ENCODE data around the gene ARHGAP40. TPM values are rescaled to one million over a fixed set of nuclear protein-coding genes. Genes with fewer than 3 reads are reported as not detected.

The ARHGAP40 gene
- total RNA-seq, 1 donor from 2014 or later, result 0.64 TPM

DNA sequence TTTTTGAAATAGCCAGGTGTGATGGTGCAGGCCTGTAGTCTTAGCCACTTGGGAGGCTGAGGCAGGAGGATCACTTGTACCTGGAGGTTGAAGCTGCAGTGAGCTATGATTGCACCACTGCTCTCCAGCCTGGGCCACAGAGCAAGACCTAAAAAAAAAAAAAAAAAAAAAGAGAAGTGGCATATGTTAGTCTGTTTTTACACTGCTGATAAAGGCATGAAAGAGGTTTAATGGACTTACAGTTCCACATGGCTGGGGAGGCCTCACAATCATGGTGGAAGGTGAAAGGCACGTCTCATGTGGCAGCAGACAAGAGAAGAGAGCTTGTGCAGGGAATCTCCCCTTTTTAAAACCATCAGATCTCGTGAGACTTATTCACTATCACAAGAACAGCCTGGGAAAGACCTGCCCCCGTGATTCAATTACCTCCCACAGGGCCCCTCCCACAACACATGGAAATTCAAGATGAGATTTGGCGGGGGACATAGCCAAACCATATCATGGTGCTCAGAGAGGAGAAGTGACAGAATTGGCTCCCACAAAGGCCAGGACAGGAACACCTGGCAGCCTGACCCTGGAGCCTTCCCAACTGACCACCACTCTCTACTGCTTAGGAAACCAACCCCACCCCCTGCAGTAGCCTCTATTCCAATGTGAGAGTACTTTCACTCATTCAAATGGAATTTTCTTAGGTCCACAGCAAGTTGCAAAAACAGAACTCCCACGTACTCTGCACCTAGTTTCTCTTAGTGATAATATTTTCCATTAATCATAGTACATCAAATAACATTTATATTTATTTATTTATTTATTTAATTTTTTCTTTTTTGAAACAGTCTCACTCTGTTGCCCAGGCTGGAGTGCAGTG, 29.8 kb downstream of the ARHGAP40 start:
- Mint-ChIP-seq H3K27me3 (ENCODE audit: unreplicated experiment) (peaks cover 1% of the 10 kb centered on the region), H3K36me3 (ENCODE audit: low read depth, unreplicated experiment) (no peaks in the 10 kb centered on the region), H3K4me1 (ENCODE audit: unreplicated experiment) (peaks cover 13% of the 10 kb centered on the region), H3K9me3 (ENCODE audit: unreplicated experiment) (no peaks in the 10 kb centered on the region), H3K27ac (ENCODE audit: unreplicated experiment) (no peak overlapping the region), H3K4me3 (ENCODE audit: unreplicated experiment) (no peak overlapping the region)
- TF ChIP-seq, protein P1, sequence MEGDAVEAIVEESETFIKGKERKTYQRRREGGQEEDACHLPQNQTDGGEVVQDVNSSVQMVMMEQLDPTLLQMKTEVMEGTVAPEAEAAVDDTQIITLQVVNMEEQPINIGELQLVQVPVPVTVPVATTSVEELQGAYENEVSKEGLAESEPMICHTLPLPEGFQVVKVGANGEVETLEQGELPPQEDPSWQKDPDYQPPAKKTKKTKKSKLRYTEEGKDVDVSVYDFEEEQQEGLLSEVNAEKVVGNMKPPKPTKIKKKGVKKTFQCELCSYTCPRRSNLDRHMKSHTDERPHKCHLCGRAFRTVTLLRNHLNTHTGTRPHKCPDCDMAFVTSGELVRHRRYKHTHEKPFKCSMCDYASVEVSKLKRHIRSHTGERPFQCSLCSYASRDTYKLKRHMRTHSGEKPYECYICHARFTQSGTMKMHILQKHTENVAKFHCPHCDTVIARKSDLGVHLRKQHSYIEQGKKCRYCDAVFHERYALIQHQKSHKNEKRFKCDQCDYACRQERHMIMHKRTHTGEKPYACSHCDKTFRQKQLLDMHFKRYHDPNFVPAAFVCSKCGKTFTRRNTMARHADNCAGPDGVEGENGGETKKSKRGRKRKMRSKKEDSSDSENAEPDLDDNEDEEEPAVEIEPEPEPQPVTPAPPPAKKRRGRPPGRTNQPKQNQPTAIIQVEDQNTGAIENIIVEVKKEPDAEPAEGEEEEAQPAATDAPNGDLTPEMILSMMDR (IDR thresholded peaks at IDR 0.05; ENCODE audit: unreplicated experiment), result no peak
- DNase-seq (ENCODE audit: low spot score), result no peak

DNA sequence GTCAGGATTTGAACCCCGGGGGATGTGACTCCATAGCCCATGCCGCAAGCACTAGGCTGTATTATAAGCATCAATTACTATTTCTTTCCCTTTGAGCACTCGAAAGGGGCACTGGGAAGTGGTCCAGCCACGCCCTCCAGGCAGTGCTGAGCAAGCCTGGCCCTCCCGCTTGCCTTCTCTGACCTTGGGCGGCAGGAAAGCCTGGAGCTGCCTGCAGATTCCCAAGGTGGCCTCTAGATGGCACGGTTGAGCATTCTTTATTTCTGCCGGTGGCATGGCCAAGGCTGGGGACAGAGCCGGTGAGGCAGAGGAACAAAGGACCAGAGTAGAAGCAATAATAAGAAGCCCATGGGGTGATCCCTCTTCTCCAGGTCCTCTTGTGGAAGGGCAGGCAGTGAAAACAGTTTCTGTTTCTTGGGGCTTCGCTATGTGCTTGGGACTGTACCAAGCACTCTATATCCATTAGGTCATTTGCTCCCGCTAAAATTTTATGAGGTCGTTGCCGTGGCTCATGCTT, 32.0 kb downstream of the ARHGAP40 start:
- TF ChIP-seq, protein P1 (IDR thresholded peaks at IDR 0.05; ENCODE audit: unreplicated experiment), result peak; percentile 78
- Mint-ChIP-seq H3K4me3 (ENCODE audit: unreplicated experiment) (no peak overlapping the region), H3K9me3 (ENCODE audit: unreplicated experiment) (no peaks in the 10 kb centered on the region), H3K27ac (ENCODE audit: unreplicated experiment) (no peak overlapping the region), H3K36me3 (ENCODE audit: low read depth, unreplicated experiment) (no peaks in the 10 kb centered on the region), H3K27me3 (ENCODE audit: unreplicated experiment) (no peaks in the 10 kb centered on the region), H3K4me1 (ENCODE audit: unreplicated experiment) (peaks cover 10% of the 10 kb centered on the region)
- peak; percentile 82 for DNase-seq (ENCODE audit: low spot score)

DNA sequence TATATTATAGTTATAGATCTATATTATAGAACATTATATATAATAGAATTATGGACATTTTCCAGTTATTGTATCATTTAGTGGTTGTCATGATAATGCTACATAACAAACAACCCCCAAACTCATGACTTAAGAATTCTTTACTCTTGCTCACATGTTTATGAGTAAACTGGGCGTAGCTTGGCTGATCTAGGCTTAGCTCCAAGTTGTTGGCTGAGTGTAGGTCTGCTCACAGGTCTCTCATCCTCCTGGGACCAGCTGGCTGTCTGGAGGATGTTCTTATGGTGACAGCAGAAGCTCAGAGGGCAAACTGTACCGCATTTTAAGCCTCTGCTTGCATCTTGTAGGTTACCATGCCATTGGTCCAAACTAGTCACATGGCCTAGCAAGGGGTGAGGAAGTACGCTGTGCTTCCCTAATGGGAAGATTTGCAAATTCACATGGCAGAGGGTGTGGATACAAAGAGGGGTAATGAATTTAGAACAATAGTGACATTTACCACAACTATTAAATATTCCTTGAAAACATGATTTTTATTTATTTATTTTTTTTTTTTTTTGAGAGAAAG, 34.2 kb downstream of the ARHGAP40 start:
- DNase-seq (ENCODE audit: low spot score), result no peak
- peaks cover 8% of the 10 kb centered on the region for H3K4me1 Mint-ChIP-seq (ENCODE audit: unreplicated experiment)
- TF ChIP-seq, protein P1 (IDR thresholded peaks at IDR 0.05; ENCODE audit: unreplicated experiment), result no peak
- H3K9me3 Mint-ChIP-seq (ENCODE audit: unreplicated experiment), result no peaks in the 10 kb centered on the region
- H3K36me3 Mint-ChIP-seq (ENCODE audit: low read depth, unreplicated experiment), result no peaks in the 10 kb centered on the region
- H3K27ac Mint-ChIP-seq (ENCODE audit: unreplicated experiment), result no peak overlapping the region
- H3K4me3 Mint-ChIP-seq (ENCODE audit: unreplicated experiment), result no peak overlapping the region
- peaks cover 5% of the 10 kb centered on the region for H3K27me3 Mint-ChIP-seq (ENCODE audit: unreplicated experiment)

DNA sequence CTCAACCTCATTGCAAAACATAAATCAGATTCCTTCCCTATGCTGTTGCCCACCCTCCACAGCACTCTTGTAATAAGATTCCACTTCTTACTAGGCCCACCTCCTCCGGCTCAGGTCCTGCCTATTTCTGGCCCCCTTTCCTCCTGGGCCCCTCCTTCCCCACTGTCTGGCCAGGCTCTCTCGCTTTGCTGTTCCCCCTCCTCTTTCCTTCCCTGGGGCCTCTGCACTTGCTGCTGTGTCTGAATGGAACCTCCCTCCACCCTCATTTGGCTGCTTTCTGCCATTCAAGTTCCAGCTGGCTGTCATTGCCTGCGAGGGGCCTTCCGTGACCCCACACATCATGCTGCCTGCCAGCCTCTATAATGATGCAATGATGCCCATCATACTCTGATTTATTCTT, 38.9 kb downstream of the ARHGAP40 start:
- no peak overlapping the region for H3K4me3 Mint-ChIP-seq (ENCODE audit: unreplicated experiment)
- peaks cover 11% of the 10 kb centered on the region for H3K27me3 Mint-ChIP-seq (ENCODE audit: unreplicated experiment)
- H3K4me1 Mint-ChIP-seq (ENCODE audit: unreplicated experiment), result peaks cover 15% of the 10 kb centered on the region
- H3K27ac Mint-ChIP-seq (ENCODE audit: unreplicated experiment), result no peak overlapping the region
- TF ChIP-seq, protein P1 (IDR thresholded peaks at IDR 0.05; ENCODE audit: unreplicated experiment), result no peak
- no peaks in the 10 kb centered on the region for H3K36me3 Mint-ChIP-seq (ENCODE audit: low read depth, unreplicated experiment)
- no peak for DNase-seq (ENCODE audit: low spot score)
- H3K9me3 Mint-ChIP-seq (ENCODE audit: unreplicated experiment), result no peaks in the 10 kb centered on the region

DNA sequence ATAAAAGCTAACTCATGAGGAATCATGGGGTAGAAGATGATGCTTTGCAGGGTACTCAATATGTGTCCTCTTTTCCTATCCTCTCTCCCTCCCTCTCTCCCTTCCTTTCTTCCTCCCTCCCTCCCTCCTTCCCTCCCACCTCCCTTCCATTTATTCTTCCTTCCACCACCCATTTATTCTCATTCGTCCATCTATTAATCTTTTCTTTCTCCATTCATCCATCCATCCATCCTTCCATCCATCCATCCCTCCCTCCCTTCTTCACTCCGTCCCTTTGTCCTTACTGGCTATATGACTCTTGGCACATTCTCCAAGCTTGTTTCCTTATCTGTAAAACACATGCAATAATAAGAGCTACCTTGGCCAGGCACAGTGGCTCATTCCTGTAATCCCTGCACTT, 40.9 kb downstream of the ARHGAP40 start:
- Mint-ChIP-seq H3K4me3 (ENCODE audit: unreplicated experiment) (no peak overlapping the region), H3K27me3 (ENCODE audit: unreplicated experiment) (peaks cover 15% of the 10 kb centered on the region), H3K36me3 (ENCODE audit: low read depth, unreplicated experiment) (no peaks in the 10 kb centered on the region), H3K27ac (ENCODE audit: unreplicated experiment) (no peak overlapping the region), H3K4me1 (ENCODE audit: unreplicated experiment) (peaks cover 18% of the 10 kb centered on the region), H3K9me3 (ENCODE audit: unreplicated experiment) (no peaks in the 10 kb centered on the region)
- TF ChIP-seq, protein P1 (IDR thresholded peaks at IDR 0.05; ENCODE audit: unreplicated experiment), result no peak
- DNase-seq (ENCODE audit: low spot score), result no peak
